CD14-positive monocyte (primary cell): ENCODE results near the gene SELENOO. TPM values are rescaled to one million over a fixed set of nuclear protein-coding genes. Genes with fewer than 3 reads are reported as not detected.

Source experiments
- DNase-seq, 3 donors: peaks; one replicate each; pipeline ENCODE4 v3.0.0-alpha.2; 2011 to 2022
- H2AFZ ChIP-seq: 2 replicates; pipeline ENCODE4 v1.6.0; 2012; ENCODE audit warnings: mild to moderate bottlenecking, low read depth, low read length, inconsistent platforms; ENCODE audit not compliant: insufficient read depth, poor library complexity, severe bottlenecking
- H3K27ac ChIP-seq, 2 donors: 1 replicate in 1 of 2; 2 replicates in 1 of 2; pipeline ENCODE4 v1.5.1; 2012 to 2013; ENCODE audit warnings: low read length in 2 of 2, control low read depth in 1 of 2, inconsistent platforms in 1 of 2, low read depth in 1 of 2, mild to moderate bottlenecking in 1 of 2
- H3K27me3 ChIP-seq, 2 donors: one replicate each; pipeline versions ENCODE4 v1.6.0 to v1.6.1; 2011 to 2013; ENCODE audit warnings: low read length in 2 of 2; ENCODE audit not compliant: control insufficient read depth in 2 of 2, insufficient read depth in 2 of 2
- H3K36me3 ChIP-seq, 2 donors: replicated peaks in 1 of 2; 1 replicate in 1 of 2; 2 replicates in 1 of 2; pipeline versions ENCODE4 v1.5.1 to v1.6.1; 2012 to 2013; ENCODE audit warnings: low read length in 2 of 2, control low read depth in 1 of 2, inconsistent platforms in 1 of 2, mild to moderate bottlenecking in 1 of 2; ENCODE audit not compliant: insufficient read depth in 2 of 2, control insufficient read depth in 1 of 2
- H3K4me1 ChIP-seq, 2 donors: 1 replicate in 1 of 2; 2 replicates in 1 of 2; pipeline versions ENCODE4 v1.5.1 to v1.6.1; 2012 to 2013; ENCODE audit warnings: low read length in 2 of 2, control low read depth in 1 of 2, inconsistent platforms in 1 of 2, mild to moderate bottlenecking in 1 of 2, moderate library complexity in 1 of 2; ENCODE audit not compliant: insufficient read depth in 2 of 2, control insufficient read depth in 1 of 2
- H3K4me2 ChIP-seq: replicated peaks from 2 replicates; pipeline ENCODE3; 2012; ENCODE audit warnings: low read length, moderate library complexity, mild to moderate bottlenecking; ENCODE audit not compliant: poor library complexity, severe bottlenecking; ENCODE audit errors: extremely low read depth
- H3K4me3 ChIP-seq, 3 experiments: fragments of 200-600 bp in 1 of 3; sonication (generic) in 1 of 3; replicated peaks in 1 of 3; 1 replicate in 2 of 3; 2 replicates in 1 of 3; pipeline ENCODE4 v1.5.1; 2011 to 2013; ENCODE audit warnings: low read length in 3 of 3, mild to moderate bottlenecking in 3 of 3, control low read depth in 2 of 3, low read depth in 2 of 3, inconsistent platforms in 1 of 3, moderate library complexity in 1 of 3
- H3K79me2 ChIP-seq: 2 replicates; pipeline ENCODE4 v1.6.0; 2012; ENCODE audit warnings: mild to moderate bottlenecking, control low read depth, inconsistent platforms, low read length, moderate library complexity; ENCODE audit not compliant: insufficient read depth
- H3K9ac ChIP-seq: 2 replicates; pipeline ENCODE4 v1.6.0; 2017; ENCODE audit warnings: low read length, mild to moderate bottlenecking; ENCODE audit not compliant: insufficient read depth, poor library complexity, severe bottlenecking
- H3K9me3 ChIP-seq, 2 donors: replicated peaks in 1 of 2; 1 replicate in 1 of 2; 2 replicates in 1 of 2; pipeline versions ENCODE4 v1.5.1 to v1.6.1; 2012 to 2013; ENCODE audit warnings: low read length in 2 of 2, control low read depth in 1 of 2; ENCODE audit not compliant: control insufficient read depth in 1 of 2, insufficient read depth in 1 of 2
- H4K20me1 ChIP-seq: 2 replicates; pipeline ENCODE4 v1.6.0; 2012; ENCODE audit warnings: mild to moderate bottlenecking, low read length, control low read depth, moderate library complexity; ENCODE audit not compliant: insufficient read depth
- H3K27ac Mint-ChIP-seq, 7 donors: one replicate each; pipeline ENCODE4 v1.8.0; 2020; ENCODE audit warnings: mild to moderate bottlenecking in 7 of 7, mixed read lengths in 7 of 7, moderate library complexity in 6 of 7, inconsistent platforms in 2 of 7
- H3K27me3 Mint-ChIP-seq, 3 donors: one replicate each; pipeline ENCODE4 v1.8.0; 2021 to 2022; ENCODE audit warnings: low read depth in 3 of 3, mild to moderate bottlenecking in 3 of 3, mixed read lengths in 3 of 3, moderate library complexity in 3 of 3, inconsistent platforms in 1 of 3
- H3K36me3 Mint-ChIP-seq, 2 donors: one replicate each; pipeline ENCODE4 v1.8.0; 2020; ENCODE audit warnings: mixed read lengths in 2 of 2, inconsistent platforms in 1 of 2, mild to moderate bottlenecking in 1 of 2
- H3K4me1 Mint-ChIP-seq: one replicate; pipeline ENCODE4 v1.8.0; 2020; ENCODE audit warnings: mild to moderate bottlenecking, mixed read lengths
- H3K4me3 Mint-ChIP-seq, 2 donors: one replicate each; pipeline ENCODE4 v1.8.0; 2020; ENCODE audit warnings: mild to moderate bottlenecking in 2 of 2, mixed read lengths in 2 of 2, moderate library complexity in 1 of 2
- H3K9me3 Mint-ChIP-seq, 7 donors: one replicate each; pipeline ENCODE4 v1.8.0; 2020 to 2022; ENCODE audit warnings: mixed read lengths in 7 of 7, mild to moderate bottlenecking in 6 of 7, moderate library complexity in 6 of 7, inconsistent platforms in 2 of 7
- WGBS: methylation state at CpG from one replicate; pipeline ENCODE4 v1.1.5; 2013; ENCODE audit warnings: missing lambda C conversion rate; ENCODE audit not compliant: insufficient coverage; 5-methylcytosine and 5-hydroxymethylcytosine counted together
- intact Hi-C, 2 donors: fragments of 100-400 bp; cut with micrococcal nuclease; formaldehyde crosslinking; loops; one replicate each; pipeline versions ENCODE4 v1.15.0 to v1.15.1; 2023
- polyA plus RNA-seq, 3 donors: library from polyadenylated mRNA; depleted of rRNA in 1 of 3; unstranded in 2 of 3; stranded (reverse) in 1 of 3; fragments of 300-500 nt in 2 of 3; fragments of >200 nt in 1 of 3; fragmentation: Illumina TruSeq in 2 of 3; gene quantifications; 1 replicate in 2 of 3; 2 replicates in 1 of 3; pipeline ENCODE4 v1.2.3, GENCODE V29; 2012 to 2021
- TF ChIP-seq, protein P1 (sequence below): fragments of 200-600 bp; IDR thresholded peaks from one replicate; pipeline ENCODE4 v1.8.0; 2022; ENCODE audit warnings: antibody characterized with exemption, mild to moderate bottlenecking

SELENOO gene
- polyA plus RNA-seq, 3 donors, result 2.7 to 76.9 (median 8.7) TPM

DNA sequence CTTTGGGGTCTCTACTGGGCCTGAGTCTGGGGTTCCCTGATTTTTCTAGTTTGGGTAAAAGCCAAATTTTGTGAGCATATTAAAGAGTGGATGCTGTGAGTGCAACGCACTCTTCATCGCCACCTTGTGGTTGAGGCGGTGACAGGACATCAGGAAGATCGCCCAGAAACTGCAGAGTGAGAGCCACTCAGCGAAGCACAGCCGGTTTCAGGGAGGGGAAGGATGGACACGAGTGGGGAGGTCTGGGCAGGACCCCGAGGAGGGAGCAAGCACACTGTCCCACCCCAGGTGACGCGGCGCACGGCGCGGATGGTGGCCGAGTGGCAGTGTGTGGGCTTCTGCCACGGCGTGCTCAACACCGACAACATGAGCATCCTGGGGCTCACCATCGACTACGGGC is 9.1 kb downstream of the SELENOO start:
- no peak overlapping the region for H2AFZ ChIP-seq
- peaks cover 77% of the 10 kb centered on the region for H3K79me2 ChIP-seq
- peak overlapping the region in 2 of 7 donors; percentile 37 to 79 for H3K27ac Mint-ChIP-seq
- H3K4me1 ChIP-seq, result peaks cover 27 to 34% of the 10 kb centered on the region in 2 donors
- intact Hi-C loops, result loop anchor here (1.0 to 10.0 kb wide), 3 partner anchors 38 to 285 kb away; partner anchors contain the start of gene PANX2 (in 1 of the 2)
- no peak overlapping the region for H3K4me2 ChIP-seq
- H3K9ac ChIP-seq, result no peak overlapping the region
- H3K9me3 ChIP-seq, result no peaks in the 10 kb centered on the region
- no peak overlapping the region for H3K4me3 ChIP-seq
- H3K9me3 Mint-ChIP-seq, result no peaks in the 10 kb centered on the region
- WGBS, result 65% methylated on average over 20 of the region's 20 CpGs
- H3K36me3 ChIP-seq, result peaks cover 69 to 83% of the 10 kb centered on the region in 2 donors
- no peak overlapping the region for H3K27ac ChIP-seq
- no peaks in the 10 kb centered on the region for H3K27me3 ChIP-seq
- no peaks in the 10 kb centered on the region for H3K27me3 Mint-ChIP-seq
- peaks cover 97% of the 10 kb centered on the region for H4K20me1 ChIP-seq
- H3K4me3 Mint-ChIP-seq, result no peak overlapping the region
- peaks cover 65 to 87% of the 10 kb centered on the region in 2 donors for H3K36me3 Mint-ChIP-seq
- H3K4me1 Mint-ChIP-seq, result peaks cover 28% of the 10 kb centered on the region
- DNase-seq, result peak; percentile 63 to 76 (median 67)
- TF ChIP-seq, protein P1, sequence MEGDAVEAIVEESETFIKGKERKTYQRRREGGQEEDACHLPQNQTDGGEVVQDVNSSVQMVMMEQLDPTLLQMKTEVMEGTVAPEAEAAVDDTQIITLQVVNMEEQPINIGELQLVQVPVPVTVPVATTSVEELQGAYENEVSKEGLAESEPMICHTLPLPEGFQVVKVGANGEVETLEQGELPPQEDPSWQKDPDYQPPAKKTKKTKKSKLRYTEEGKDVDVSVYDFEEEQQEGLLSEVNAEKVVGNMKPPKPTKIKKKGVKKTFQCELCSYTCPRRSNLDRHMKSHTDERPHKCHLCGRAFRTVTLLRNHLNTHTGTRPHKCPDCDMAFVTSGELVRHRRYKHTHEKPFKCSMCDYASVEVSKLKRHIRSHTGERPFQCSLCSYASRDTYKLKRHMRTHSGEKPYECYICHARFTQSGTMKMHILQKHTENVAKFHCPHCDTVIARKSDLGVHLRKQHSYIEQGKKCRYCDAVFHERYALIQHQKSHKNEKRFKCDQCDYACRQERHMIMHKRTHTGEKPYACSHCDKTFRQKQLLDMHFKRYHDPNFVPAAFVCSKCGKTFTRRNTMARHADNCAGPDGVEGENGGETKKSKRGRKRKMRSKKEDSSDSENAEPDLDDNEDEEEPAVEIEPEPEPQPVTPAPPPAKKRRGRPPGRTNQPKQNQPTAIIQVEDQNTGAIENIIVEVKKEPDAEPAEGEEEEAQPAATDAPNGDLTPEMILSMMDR, result peak; percentile 82

DNA sequence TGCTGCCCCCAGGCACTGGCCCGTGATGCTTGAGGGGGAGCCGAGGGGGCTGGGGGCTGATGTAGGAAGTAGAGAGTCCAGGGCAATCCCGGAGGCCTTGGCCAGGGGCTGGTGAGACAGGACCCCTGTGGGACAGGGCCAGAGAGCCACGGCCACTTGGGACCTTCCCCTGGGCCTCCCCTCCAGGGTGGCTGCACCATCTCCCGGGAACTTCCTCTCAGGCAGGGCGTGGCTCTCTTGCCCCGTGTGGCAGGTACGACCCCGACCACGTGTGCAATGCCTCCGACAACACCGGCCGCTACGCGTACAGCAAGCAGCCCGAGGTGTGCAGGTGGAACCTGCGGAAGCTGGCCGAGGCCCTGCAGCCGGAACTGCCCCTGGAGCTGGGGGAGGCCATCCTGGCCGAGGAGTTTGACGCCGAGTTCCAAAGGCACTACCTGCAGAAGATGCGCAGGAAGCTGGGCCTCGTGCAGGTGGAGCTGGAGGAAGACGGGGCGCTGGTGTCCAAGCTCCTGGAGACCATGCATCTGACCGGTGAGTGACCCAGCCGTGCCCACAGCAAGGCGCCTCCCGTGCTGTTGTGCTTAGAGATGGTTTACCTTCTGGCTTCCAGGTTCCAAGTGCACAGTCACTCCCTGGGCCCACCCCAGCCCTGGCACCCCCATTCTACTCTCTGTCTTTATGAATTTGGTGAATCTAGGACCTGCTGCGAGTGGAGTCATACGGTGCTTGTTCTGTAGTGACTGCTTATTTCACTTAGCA is 9.7 kb downstream of the SELENOO start:
- 92% methylated on average over 30 of the region's 32 CpGs for WGBS

More for the DNA sequence above, 9.7 kb downstream of the SELENOO start:
- intact Hi-C loops, result no loop called here
- Histone ChIP-seq H3K9me3 (no peaks in the 10 kb centered on the region), H3K4me2 (no peak overlapping the region), H3K79me2 (peaks cover 75% of the 10 kb centered on the region), H3K4me1 (peaks cover 20 to 27% of the 10 kb centered on the region in 2 donors), H3K27ac (no peak overlapping the region), H4K20me1 (peaks cover 98% of the 10 kb centered on the region), H3K36me3 (peaks cover 74 to 90% of the 10 kb centered on the region in 2 donors), H3K9ac (no peak overlapping the region), H3K27me3 (no peaks in the 10 kb centered on the region), H2AFZ (no peak overlapping the region), H3K4me3 (no peak overlapping the region)
- DNase-seq, result no peak
- no peaks in the 10 kb centered on the region for H3K27me3 Mint-ChIP-seq
- no peaks in the 10 kb centered on the region for H3K9me3 Mint-ChIP-seq
- H3K36me3 Mint-ChIP-seq, result peaks cover 65 to 88% of the 10 kb centered on the region in 2 donors
- no peak overlapping the region for H3K4me3 Mint-ChIP-seq
- TF ChIP-seq, protein P1, result no peak
- H3K27ac Mint-ChIP-seq, result peak overlapping the region in 1 of 7 donors; percentile 50
- peaks cover 23% of the 10 kb centered on the region for H3K4me1 Mint-ChIP-seq
